GM12801 (cell line): ENCODE results near the gene RCBTB2.

Experiments used
- CTCF ChIP-seq: IDR thresholded peaks from one replicate; pipeline ENCODE4 v1.5.1; 2011; ENCODE audit warnings: control low read depth; ENCODE audit not compliant: insufficient read length; ENCODE audit errors: extremely low read depth

Gene RCBTB2

GRCh38 chr13:48497669-48498068 is 35.2 kb downstream of the RCBTB2 start:
- no peak for TF ChIP-seq CTCF

GRCh38 chr13:48496271-48497161 is 36.4 kb downstream of the RCBTB2 start:
- no peak for TF ChIP-seq CTCF

- no peak for TF ChIP-seq CTCF
These were observed 38.0 kb downstream of the RCBTB2 start for GRCh38 chr13:48494874-48495273.

- TF ChIP-seq CTCF, result no peak
These were observed 39.0 kb downstream of the RCBTB2 start for GRCh38 chr13:48493851-48494250.

- TF ChIP-seq CTCF, result no peak
These were observed 39.7 kb downstream of the RCBTB2 start for GRCh38 chr13:48493066-48493765.

GRCh38 chr13:48492470-48493065 is 40.3 kb downstream of the RCBTB2 start:
- TF ChIP-seq CTCF, result no peak

- no peak for TF ChIP-seq CTCF
These were observed 40.8 kb downstream of the RCBTB2 start for GRCh38 chr13:48492096-48492440.
